Prostate gland (tissue), 2 donors: Measurements from ENCODE around the gene CXCL6.

ENCODE experiments used
- POLR2A ChIP-seq: fragments of 450-650 bp; IDR thresholded peaks from one replicate; pipeline ENCODE4 v1.6.1; 2016; ENCODE audit warnings: antibody characterized with exemption, mild to moderate bottlenecking
- TF ChIP-seq, protein P1 (sequence below), 4 experiments: fragments of 200-600 bp in 2 of 4; fragments of 450-650 bp in 2 of 4; sonication (generic) in 2 of 4; IDR thresholded peaks; 1 replicate in 3 of 4; 2 replicates in 1 of 4; pipeline ENCODE4 v1.5.1; 2016 to 2019; ENCODE audit warnings: antibody characterized with exemption in 4 of 4, mild to moderate bottlenecking in 2 of 4, moderate library complexity in 2 of 4

DNA sequence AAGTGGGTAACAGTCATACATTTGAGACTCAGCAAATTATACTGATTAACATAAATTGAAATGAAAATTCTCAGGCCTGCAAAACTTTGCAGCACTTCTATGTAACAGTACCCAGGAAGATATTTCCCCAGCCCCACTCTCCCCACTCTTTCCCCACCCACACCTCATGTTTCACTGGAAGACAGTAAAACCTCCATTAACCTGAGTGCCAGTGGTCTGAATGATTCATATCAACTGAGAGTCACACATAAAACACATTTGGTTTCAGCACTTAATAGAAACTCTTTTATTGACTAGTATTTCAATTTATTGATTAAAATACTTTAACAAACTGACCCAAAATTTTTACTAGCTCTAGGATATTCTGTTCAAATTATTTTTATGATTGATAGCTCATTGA is 6.9 kb downstream of the CXCL6 start:
- TF ChIP-seq, protein P1, sequence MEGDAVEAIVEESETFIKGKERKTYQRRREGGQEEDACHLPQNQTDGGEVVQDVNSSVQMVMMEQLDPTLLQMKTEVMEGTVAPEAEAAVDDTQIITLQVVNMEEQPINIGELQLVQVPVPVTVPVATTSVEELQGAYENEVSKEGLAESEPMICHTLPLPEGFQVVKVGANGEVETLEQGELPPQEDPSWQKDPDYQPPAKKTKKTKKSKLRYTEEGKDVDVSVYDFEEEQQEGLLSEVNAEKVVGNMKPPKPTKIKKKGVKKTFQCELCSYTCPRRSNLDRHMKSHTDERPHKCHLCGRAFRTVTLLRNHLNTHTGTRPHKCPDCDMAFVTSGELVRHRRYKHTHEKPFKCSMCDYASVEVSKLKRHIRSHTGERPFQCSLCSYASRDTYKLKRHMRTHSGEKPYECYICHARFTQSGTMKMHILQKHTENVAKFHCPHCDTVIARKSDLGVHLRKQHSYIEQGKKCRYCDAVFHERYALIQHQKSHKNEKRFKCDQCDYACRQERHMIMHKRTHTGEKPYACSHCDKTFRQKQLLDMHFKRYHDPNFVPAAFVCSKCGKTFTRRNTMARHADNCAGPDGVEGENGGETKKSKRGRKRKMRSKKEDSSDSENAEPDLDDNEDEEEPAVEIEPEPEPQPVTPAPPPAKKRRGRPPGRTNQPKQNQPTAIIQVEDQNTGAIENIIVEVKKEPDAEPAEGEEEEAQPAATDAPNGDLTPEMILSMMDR (IDR thresholded peaks at IDR 0.05), result no peak
- no peak for TF ChIP-seq POLR2A
